ENCODE data around the gene RNF186. TPM values are rescaled to one million over a fixed set of nuclear protein-coding genes. Genes with fewer than 3 reads are reported as not detected.

Gene RNF186
- total RNA-seq, 1 experiment from 2014 or later, result not detected

DNA sequence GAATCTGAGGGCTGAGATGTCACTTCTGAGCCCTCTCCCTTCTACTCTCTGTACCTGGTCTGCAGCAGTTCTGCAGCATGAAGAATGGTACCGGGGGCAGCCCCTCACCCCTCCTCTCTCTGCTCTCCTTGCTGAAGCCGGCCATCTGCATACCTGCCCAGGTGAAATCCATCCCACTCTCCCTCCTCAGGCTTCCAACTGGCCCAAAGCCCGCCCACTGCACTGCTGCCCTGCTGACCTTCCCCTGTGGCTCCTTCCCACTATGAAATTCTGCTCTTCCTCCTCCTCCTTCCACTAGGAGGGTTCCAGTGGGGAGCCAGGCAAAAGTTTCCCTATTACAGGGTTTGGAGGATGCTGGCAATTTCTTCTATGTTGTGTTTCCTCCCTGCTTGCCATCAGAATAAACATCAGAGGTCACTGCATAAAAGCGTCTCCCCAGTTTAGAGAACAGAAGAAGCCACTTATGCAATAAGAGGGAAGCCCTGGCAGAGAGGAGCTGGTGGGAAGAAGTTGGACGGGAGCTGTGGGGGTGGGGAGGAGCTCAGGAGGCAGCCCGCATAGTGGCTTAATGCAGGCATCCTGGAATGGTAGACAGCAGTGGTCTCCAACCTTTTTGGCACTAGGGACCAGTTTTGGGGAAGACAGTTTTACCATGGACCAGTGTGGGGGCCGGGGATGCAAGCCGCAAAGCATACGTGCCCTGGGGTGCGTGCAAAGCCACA lies 45.7 kb downstream of the RNF186 start:
- DNase-seq (ENCODE audit: extremely low read depth, low read depth), result no peak

DNA sequence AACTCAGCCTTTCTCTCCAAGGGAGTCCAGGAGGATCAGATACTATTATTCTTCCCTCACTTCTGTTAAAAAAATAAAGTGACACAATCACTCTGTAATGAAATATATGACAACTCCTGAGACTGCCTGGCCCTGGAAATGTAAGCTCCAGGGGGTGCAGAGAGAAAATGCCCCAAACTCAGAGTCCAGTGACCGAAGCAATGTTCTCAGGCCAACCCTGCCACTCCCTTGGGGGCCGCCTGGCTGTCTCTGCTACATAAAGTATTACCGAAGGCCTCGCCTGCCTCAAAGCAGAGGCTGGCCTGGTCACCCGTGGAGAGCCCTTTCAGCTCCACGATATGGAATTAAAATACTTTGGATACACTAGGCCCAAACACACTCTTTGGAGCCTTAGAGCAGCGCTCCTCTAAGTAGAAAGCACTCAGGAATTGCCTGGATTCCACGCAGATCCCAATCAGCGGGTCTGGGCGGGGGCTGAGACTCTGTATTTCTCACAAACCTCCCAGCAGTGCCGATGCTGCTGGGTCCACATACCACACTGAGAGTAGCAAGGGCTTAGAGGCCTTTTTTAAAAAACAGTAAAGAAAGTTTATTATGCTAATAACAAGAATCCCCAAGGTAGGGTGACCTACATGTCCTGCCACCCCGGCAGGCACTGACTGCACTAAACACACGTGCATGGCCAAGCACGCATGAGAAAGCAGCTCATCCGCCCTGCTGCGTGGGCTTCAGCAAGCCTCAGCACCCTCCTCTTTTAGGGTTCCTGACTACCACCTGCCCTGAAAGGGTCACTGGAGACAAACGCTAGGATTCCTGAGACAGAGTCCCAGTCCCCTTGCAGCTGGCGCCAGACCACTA lies 46.5 kb downstream of the RNF186 start:
- no peak for DNase-seq (ENCODE audit: extremely low read depth, low read depth)

DNA sequence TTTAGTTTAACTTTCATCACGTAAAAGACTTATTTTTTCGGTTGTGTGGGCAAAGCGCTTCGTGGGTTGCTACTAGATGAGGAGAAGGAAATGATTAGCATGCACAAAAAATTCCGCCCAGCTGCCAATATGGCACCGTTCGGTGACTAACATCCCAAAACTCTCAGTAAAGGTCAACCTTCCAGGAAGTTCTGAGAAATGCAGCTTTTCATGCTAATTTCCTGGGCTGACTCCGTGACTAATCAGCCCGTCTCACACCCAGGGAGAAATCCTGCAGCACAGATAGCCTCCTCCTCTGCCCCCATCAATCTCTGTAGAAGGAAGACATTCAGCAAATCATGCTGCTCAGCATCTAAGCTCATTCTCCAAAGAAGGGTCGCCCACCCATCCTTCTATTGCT lies 49.5 kb downstream of the RNF186 start:
- DNase-seq (ENCODE audit: extremely low read depth, low read depth), result peak; percentile 5

DNA sequence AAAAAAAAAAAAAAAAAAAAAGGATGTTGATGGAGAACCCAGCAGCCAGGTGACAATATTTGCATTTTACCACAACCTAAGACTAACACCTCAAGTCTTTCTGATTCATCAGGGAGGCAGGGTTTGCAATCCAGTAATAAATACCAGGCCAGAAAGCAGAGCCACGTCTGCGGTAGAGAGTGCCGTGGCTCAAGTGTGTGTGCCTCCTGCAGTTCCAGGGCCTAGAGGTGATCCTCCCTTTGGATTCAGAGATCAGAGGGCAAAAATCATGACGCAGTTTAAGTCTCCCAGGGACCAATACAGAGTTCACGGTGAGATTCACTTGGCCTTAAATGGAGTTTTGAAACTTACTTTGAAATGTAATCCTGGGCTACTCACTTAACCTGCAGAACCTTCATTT lies 50.2 kb downstream of the RNF186 start:
- DNase-seq (ENCODE audit: extremely low read depth, low read depth), result no peak

Other genes starting within 250 kb of the RNF186 start
- gene NBL1, start 171.0 kb downstream of the RNF186 start, total RNA-seq (2014; rRNA removed; shearing (Covaris generic)), result 13.9 and 16.2 TPM in 2 replicates
- gene HTR6, start 150.4 kb downstream of the RNF186 start, total RNA-seq (2014; rRNA removed; shearing (Covaris generic)), result 0.12 TPM in 1 of 2 replicates, not detected in the other
- 3.8 and 4.7 TPM in 2 replicates for gene TMCO4, start 15.4 kb downstream of the RNF186 start, total RNA-seq (2014; rRNA removed; shearing (Covaris generic))
- 3.6 and 4.2 TPM in 2 replicates for gene OTUD3, start 67.1 kb upstream of the RNF186 start, total RNA-seq (2014; rRNA removed; shearing (Covaris generic))
- not detected in 2 replicates for gene PLA2G2E, start 108.3 kb upstream of the RNF186 start, total RNA-seq (2014; rRNA removed; shearing (Covaris generic))
- not detected in 2 replicates for gene PLA2G2A, start 164.3 kb upstream of the RNF186 start, total RNA-seq (2014; rRNA removed; shearing (Covaris generic))

Data from NCI-H460 (cell line).